Hematopoietic multipotent progenitor cell treated with erythropoietin and hydrocortisone succinate and interleukin-3 and kit ligand, for 8 days (in vitro differentiated cells): Measurements from ENCODE around the gene AGTPBP1.
"Not testable (repeated sequence)": the region's sequence is repeated elsewhere in the genome, so short reads cannot be mapped to it uniquely, and the experiment has no call there.

Source experiments
- DNase-seq: peaks from one replicate; pipeline ENCODE4 v3.0.0-alpha.2; 2015

Gene AGTPBP1

GRCh38 chr9:85741875-85742596 is at the start of gene AGTPBP1:
AGTPBP1 (minus strand) TSS chr9:85741954; CDS start chr9:85712533, 29,421 bp downstream.
- peak; percentile 92 for DNase-seq

DNA sequence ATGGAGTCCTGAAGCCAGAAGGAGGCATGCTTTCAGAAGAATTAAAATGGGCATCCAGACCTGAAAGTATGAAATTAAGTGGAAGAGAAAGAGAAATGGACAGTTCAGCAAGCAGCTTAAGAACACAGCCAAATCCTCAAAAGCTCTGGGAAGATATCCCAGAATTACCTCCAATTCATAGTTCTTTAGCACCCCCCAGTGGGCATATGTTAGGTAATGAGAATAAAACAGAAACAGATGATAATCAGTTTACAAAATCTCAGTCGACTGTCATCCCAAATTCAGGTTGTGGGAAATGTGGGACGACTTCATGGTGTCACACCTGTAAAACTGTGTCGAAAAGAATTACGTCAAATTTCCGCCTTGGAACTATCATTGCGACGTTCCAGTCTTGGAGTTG is 44.4 kb upstream of the AGTPBP1 start:
- not testable (repeated sequence) for DNase-seq

DNA sequence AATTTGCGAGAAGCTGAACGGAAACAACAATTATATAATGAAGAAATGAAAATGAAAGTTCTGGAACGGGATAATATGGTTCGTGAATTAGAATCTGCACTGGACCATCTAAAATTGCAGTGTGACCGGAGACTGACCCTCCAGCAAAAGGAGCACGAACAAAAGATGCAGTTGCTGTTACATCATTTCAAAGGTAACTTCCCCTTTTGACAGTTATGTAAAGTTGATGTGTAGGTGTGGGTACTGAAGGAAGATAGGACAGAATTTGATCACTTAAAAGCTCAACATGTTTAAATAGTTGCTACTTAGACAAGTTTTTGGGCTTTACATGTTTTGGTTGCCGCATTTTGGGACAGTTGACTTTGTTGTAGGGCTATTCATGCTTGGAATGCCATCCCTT is 32.1 kb upstream of the AGTPBP1 start:
- DNase-seq = not testable (repeated sequence)

GRCh38 chr9:85761802-85762201 is 20.0 kb upstream of the AGTPBP1 start:
- DNase-seq = not testable (repeated sequence)

- not testable (repeated sequence) for DNase-seq
These were observed 16.0 kb upstream of the AGTPBP1 start for GRCh38 chr9:85757716-85758115.

DNA sequence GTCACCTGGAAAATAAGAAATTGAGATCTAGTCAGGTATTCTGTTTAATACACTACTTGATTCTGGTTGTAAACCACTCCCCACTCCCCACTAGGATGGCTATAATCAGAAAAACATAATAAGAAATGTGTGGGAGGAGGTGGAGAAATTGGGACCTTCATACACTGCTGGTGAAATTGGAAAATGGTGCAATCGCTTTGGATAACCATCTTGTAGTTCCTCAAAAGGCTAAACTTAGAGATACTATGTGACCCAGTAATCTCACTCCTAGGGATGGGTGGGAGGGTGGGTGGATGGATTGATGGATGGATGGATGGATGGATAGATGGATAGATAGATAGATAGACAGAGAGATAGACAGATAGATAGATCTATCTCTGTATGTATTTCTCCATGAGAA is 14.5 kb upstream of the AGTPBP1 start:
- DNase-seq = not testable (repeated sequence)

- no peak for DNase-seq
These were observed 4.6 kb upstream of the AGTPBP1 start for GRCh38 chr9:85746309-85746708.

DNA sequence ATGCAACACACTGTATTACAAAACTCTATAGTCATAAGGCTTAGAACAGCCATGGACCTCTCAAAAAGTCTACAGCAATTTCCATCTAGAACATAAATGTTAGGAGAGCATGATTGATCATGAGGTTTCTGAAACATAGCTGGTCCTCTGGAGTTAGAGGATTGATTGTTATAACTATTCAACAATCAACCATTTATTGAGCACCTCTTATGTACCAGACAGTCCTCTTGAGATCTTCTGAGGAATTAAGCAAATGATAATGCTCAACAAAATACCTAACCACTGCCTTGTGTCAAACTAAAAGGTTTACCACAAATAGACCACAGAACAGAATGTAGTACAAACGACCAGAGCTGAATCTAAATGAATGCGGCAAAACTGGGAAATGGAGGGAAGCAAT is 3.4 kb upstream of the AGTPBP1 start:
- no peak for DNase-seq

DNA sequence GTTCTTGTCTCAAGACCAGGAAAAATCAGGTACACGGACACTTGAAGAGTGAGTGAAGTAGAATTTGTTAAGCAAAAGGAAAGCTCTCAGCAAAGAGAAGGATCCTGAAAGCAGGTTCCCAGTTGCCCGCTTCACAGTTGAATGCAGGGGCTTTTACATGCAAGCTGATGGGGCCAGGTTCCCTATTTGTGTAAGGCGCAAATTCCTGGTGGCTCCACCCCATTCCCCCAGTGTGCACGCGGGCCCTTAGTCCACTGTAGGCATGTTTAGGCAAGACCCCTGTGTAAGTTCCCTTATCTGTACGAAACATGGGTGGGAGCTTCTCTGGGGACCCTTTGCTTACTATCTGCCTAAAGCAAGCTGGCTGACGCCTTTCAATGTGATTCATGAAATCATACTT is 2.7 kb upstream of the AGTPBP1 start:
- peak; percentile 32 for DNase-seq

GRCh38 chr9:85743275-85744128 is 1.7 kb upstream of the AGTPBP1 start:
- peak; percentile 23 for DNase-seq

DNA sequence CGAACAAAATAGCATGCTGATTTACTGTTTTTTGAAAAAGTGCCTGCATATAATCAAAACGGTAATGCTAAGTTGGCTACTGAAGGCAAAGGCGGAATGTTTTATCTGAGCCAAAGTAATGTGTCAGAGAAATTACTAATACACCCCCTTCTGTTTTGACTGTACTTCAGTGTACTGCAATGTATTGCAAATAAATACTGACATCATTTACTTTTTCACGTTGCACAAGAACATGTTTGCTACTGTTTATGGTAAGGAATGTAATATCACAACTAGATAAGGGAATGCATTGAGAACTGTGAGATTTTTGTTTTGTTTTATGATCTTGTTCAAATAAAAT is 813 bp upstream of the AGTPBP1 start:
- DNase-seq = no peak

DNA sequence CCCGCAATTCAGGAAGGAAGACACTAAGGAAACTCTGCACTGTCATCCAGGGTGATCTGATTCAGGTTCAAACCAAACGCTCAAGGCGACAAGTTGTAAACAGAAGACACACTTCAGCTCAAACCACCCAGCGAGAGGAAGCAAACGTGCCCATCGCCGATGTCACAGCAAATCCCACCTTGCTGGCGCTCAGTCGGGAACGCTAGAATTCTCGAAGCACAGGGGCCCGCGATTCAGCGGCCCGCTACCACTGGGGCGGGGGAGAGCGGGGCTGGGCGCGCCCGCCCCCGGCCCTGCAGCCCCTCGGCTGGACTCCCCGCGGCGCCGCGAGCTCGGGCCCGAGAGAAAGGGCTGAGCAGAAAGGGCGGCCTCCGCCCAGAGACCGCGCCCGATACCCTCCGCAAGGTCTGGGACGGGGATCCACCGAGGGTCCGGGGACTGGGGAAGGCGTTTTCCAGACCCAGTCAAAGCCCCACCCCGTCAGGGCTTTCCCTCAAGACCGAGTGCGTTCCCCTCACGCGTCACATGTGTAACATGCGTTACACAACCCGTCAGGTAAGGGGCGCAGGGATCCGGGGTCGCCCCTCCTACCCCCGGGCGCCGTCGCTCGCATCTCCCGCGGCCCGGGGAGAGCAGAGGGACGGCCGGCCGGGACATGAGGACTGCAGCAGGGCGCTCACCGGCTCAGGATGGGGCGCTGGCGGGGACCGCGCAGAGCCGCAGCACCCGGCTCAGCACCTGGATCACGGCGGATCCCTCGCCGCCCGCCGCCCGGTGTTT is 469 bp downstream of the AGTPBP1 start:
- DNase-seq = peak; percentile 47

- DNase-seq = peak; percentile 70
These were observed 1.0 kb downstream of the AGTPBP1 start for GRCh38 chr9:85740787-85741094.

DNA sequence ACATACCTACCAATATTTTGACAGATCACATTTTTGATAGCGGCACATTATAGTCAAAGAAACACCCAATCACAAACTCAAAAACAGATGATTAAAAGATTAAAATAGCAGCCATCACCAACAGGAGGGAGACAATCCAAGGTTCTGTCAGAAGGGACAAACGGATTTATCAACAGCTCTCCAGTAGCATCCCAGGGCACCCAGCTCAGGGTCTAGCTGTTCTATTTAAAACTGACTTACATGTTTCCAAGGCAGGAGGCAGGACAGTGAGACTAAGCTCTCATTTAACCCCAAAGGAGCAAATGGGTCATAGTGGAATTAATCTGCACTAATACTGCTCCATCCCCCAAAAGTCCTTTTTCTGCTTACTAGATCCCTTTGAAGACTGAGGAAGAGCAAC is 3.2 kb downstream of the AGTPBP1 start:
- no peak for DNase-seq

GRCh38 chr9:85737671-85738070 is 4.1 kb downstream of the AGTPBP1 start:
- no peak for DNase-seq

DNA sequence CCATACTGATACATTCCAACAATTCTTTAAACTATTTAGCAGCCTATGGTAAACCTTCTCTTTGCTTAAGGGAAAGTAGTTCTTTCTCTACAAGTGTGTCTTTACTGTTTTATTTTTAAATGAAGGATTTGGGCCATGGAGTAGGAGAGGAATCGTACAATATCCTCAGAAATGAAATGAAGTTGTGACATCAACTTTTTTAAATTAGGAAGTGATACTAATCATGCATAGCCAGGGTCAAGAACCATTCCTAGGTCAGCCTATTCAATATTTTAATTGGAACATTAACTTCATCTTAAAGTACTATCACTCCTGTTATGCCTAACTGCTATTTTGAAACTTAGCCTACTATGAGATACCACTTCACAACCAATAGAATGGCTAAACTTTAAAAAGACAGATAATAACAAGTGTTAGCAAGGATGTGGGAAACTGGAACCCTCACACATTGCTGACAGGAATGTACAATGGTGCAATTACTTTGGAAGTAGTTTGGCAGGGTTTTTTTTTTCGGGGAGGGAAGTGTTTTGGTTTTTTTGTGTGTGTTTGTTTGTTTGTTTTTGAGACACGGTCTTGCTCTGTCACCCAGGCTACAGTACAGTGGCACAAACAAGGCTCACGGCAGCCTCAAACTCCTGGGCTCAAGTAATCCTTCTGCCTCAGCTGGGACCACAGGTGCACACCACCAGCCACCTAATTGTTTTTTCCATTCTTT is 10.7 kb downstream of the AGTPBP1 start:
- DNase-seq = no peak

DNA sequence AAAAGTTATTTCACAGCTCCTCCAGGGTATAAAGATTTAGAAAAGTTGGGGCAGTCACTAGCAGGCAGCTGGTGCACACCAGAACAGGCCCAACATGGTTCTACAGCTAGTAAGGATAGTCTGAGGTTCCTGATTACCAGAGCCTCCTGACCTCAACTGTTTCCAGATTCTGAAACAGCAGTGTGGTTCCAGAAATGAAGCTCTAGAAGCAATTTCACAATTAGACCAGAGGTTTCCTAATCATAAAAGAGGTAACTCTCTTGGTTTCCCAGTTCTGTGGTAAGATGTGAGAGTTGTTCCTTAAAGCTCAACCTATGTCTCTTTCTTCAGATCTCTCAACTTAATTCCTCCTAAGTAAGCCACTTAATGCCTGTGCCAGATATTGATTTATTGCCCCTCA is 11.9 kb downstream of the AGTPBP1 start:
- DNase-seq = peak; percentile 29

DNA sequence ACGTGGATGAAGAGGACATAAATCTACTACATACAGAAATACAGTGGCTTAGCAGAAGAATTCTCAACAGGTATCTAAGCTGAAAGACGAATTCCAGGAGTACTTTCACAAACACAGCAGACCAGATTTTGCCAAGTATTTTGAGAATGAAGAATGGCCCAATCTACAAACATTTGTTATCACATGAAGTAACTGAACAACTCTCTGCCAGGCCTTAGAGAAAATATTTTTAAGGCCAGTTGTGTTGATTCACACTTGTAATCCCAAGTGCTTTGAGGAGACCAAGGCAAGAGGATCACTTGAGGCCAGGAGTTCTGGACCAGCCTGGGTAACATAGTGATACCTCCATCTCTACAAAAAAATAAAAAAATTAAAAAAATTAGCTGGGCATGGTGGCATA is 14.3 kb downstream of the AGTPBP1 start:
- no peak for DNase-seq

GRCh38 chr9:85726737-85727136 is 15.0 kb downstream of the AGTPBP1 start:
- no peak for DNase-seq

DNA sequence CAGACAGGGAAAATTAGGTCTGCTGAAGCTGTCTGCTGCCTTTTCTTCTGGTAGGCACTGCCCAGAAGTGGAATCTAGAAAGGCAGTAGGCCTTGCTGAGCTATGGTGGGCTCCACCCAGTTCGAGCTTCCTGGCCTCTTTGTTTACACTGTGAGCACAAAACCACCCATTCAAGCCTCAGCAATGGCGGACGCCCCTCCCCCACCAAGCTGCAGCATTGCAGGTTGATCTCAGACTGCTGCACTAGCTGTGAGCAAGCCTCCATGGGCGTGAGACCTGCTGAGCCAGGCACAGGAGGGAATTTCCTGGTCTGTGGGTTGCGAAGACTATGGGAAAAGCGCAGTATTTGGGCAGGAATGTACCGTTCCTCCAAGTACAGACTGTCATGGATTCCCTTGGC is 18.5 kb downstream of the AGTPBP1 start:
- no peak for DNase-seq

GRCh38 chr9:85719411-85719810 is 22.3 kb downstream of the AGTPBP1 start:
- not testable (repeated sequence) for DNase-seq

DNA sequence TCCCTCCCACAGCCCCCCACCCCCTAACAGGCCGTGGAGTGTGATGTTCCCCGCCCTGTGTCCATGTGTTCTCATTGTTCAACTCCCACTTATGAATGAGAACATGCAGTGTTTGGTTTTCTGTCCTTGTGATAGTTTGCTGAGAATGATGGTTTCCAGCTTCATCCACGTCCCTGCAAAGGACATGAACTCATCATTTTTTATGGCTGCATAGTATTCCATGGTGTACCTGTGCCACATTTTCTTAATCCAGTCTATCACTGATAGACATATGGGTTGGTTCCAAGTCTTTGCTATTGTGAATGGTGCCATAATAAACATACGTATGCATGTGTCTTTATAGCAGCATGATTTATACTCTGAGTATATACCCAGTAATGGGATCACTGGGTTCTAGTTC is 23.9 kb downstream of the AGTPBP1 start:
- DNase-seq = not testable (repeated sequence)

DNA sequence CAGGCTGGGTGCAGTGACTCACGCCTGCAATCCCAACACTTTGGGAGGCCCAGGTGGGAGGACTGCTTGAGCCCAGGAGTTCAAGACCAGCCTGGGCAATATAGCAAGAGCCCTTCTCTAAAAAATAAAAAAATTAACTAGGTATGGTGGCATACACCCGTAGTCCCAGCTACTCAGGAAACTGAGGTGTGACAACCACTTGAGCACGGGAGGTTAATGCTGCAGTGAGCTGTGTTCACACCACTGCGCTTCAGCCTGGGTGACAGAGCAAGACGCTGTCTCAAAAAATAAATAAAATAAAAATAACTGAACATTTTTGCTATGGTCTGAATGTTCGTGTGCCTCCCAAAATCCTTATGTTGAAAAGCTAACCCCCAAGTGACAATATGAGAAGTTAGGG is 24.5 kb downstream of the AGTPBP1 start:
- DNase-seq = no peak
